WERI-Rb-1 (cell line): Measurements from ENCODE around the gene DEAF1.

Experiments
- DNase-seq: peaks from one replicate; pipeline ENCODE4 v3.0.0-alpha.2; 2020
- H3K27ac ChIP-seq: fragments of 250-450 bp; sonication (Bioruptor Pico); 2 replicates; pipeline ENCODE4 v1.5.1; 2020; ENCODE audit warnings: mild to moderate bottlenecking, moderate library complexity
- H3K27me3 ChIP-seq: fragments of 250-450 bp; sonication (Bioruptor Pico); 2 replicates; pipeline ENCODE4 v1.5.1; 2021; ENCODE audit warnings: mild to moderate bottlenecking, low read depth, moderate library complexity; ENCODE audit not compliant: insufficient read depth, severe bottlenecking
- H3K36me3 ChIP-seq: fragments of 250-450 bp; sonication (Bioruptor Pico); 2 replicates; pipeline ENCODE4 v1.5.1; 2020; ENCODE audit warnings: mild to moderate bottlenecking, moderate library complexity
- H3K4me3 ChIP-seq: 2 replicates; pipeline ENCODE4 v1.5.1; 2011; ENCODE audit warnings: low read depth, mild to moderate bottlenecking, control low read depth, low read length
- H3K9me3 ChIP-seq: fragments of 250-450 bp; sonication (Bioruptor Pico); 2 replicates; pipeline ENCODE4 v1.5.1; 2021; ENCODE audit warnings: mild to moderate bottlenecking, moderate library complexity; ENCODE audit not compliant: severe bottlenecking
- TF ChIP-seq, protein P1 (sequence below): IDR thresholded peaks from 2 replicates; pipeline ENCODE4 v1.5.1; 2011; ENCODE audit warnings: low read depth, mild to moderate bottlenecking, control low read depth, inconsistent platforms, low read length

Gene DEAF1

DNA sequence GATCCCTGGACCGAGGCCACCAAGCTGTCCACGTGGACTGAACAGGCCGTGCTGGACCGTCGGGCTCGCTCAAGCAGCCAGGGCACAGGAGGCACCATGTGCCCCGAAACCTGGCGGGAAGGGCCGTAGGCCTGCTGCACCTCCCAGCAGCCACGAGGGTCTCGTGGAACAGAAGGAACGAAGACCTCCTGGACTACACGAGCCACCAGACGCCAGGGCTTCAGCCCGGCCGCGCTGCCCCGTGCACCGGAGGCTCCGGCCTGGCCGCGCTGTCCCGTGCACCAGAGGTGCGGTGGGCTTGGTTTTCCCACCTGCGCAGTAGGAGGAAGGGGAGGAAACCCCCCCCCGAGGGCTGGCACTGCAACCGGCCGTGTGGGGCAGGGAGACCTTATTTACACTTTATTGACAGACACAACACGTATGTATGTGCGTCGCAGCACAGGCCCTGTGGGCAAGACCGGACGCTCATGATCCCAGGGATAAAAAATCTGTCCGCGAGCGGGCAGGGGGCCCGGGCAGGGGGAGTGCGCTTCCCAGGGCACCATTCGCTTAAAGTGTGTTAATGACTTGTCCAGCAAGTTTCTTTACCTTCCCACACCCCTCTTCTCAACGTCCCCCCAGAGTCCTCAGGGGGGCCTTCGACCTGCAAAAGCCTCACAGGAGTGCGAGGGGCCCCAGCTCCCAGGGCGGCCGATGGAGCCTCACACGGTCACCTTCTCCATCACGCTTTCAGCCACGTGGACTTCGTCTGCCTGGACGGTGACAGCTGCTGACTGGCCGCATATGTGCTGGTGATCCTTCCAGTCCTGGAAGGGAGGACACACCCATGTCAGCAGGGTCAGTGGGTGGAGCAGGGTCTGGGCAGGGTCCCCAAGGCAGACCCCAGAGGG lies 50.9 kb downstream of the DEAF1 start:
- TF ChIP-seq, protein P1, sequence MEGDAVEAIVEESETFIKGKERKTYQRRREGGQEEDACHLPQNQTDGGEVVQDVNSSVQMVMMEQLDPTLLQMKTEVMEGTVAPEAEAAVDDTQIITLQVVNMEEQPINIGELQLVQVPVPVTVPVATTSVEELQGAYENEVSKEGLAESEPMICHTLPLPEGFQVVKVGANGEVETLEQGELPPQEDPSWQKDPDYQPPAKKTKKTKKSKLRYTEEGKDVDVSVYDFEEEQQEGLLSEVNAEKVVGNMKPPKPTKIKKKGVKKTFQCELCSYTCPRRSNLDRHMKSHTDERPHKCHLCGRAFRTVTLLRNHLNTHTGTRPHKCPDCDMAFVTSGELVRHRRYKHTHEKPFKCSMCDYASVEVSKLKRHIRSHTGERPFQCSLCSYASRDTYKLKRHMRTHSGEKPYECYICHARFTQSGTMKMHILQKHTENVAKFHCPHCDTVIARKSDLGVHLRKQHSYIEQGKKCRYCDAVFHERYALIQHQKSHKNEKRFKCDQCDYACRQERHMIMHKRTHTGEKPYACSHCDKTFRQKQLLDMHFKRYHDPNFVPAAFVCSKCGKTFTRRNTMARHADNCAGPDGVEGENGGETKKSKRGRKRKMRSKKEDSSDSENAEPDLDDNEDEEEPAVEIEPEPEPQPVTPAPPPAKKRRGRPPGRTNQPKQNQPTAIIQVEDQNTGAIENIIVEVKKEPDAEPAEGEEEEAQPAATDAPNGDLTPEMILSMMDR, result no peak
- Histone ChIP-seq H3K4me3 (no peak overlapping the region), H3K27me3 (no peaks in the 10 kb centered on the region), H3K27ac (no peak overlapping the region), H3K9me3 (no peaks in the 10 kb centered on the region), H3K36me3 (peaks cover 45% of the 10 kb centered on the region)
- DNase-seq, result no peak

DNA sequence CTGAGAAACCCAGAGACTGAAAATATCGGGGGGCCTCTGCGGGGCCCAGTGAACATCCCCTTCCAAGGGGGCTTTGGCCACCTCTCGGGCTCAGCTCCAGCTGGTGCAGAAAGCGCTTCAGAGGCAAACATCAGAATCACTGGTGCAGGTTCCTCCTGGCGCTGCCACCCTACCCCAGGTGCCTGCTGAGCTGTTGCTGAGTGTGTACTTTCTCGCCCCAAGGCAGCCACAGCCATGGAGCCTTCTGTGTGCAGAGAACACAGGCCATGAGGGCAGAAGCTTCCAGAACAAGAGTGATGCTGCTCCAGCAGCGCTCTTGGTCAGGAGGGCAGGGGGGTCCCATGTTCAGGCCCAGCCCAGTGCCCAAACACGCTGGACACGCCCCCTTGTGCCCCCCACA lies 51.7 kb downstream of the DEAF1 start:
- Histone ChIP-seq H3K36me3 (peaks cover 47% of the 10 kb centered on the region), H3K9me3 (no peaks in the 10 kb centered on the region), H3K27ac (no peak overlapping the region), H3K4me3 (no peak overlapping the region), H3K27me3 (no peaks in the 10 kb centered on the region)
- no peak for DNase-seq
- TF ChIP-seq, protein P1, result no peak

DNA sequence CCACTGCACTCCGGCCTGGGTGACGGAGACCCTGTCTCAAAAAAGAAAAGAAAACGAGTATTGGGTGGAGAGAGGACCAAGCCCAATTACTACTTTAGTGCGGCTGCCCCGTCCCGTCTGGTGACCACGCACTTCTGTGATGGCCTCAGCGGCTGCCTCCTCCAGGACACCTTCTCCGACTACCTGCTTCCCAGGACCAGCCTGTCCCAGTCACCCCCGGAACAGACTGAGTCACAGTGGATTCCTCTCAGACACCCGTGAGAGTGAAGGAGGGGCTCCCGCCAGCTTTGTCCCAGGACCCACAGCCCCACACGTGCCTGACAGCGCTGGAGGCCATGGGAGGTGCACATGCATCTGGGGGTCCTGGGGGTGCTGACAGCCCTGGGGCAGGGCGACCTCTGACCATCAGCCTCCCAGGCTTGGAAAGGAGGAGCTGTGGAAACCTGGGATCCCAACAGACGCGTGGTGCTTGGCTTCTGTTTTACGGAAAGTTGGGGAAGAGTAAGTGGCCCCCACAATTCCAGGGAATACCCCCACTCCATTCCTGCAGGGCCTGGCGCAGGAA lies 53.1 kb downstream of the DEAF1 start:
- peaks cover 44% of the 10 kb centered on the region for H3K36me3 ChIP-seq
- no peak overlapping the region for H3K27ac ChIP-seq

DNA sequence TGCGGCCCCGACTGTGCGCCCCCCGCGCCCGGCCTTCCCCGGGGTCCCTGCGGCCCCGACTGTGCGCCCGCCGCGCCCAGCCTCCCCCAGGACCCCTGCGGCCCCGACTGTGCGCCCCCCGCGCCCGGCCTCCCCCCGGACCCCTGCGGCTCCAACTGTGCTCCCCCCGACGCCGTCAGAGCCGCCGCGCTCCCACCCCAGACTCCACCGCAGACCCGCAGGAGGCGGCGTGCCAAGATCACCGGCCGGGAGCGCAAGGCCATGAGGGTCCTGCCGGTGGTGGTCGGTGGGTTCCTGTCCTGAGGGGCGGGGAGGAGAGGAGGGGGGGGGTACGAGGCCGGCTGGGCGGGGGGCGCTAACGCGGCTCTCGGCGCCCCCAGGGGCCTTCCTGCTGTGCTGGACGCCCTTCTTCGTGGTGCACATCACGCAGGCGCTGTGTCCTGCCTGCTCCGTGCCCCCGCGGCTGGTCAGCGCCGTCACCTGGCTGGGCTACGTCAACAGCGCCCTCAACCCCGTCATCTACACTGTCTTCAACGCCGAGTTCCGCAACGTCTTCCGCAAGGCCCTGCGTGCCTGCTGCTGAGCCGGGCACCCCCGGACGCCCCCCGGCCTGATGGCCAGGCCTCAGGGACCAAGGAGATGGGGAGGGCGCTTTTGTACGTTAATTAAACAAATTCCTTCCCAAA lies 54.9 kb downstream of the DEAF1 start:
- Histone ChIP-seq H3K36me3 (peaks cover 38% of the 10 kb centered on the region), H3K9me3 (no peaks in the 10 kb centered on the region), H3K4me3 (no peak overlapping the region), H3K27me3 (no peaks in the 10 kb centered on the region), H3K27ac (no peak overlapping the region)
- TF ChIP-seq, protein P1, result no peak
- no peak for DNase-seq

More for the DNA sequence above, 53.1 kb downstream of the DEAF1 start:
- no peak for DNase-seq
- TF ChIP-seq, protein P1, result no peak
- H3K27me3 ChIP-seq, result no peaks in the 10 kb centered on the region
- no peaks in the 10 kb centered on the region for H3K9me3 ChIP-seq
- H3K4me3 ChIP-seq, result no peak overlapping the region

DNA sequence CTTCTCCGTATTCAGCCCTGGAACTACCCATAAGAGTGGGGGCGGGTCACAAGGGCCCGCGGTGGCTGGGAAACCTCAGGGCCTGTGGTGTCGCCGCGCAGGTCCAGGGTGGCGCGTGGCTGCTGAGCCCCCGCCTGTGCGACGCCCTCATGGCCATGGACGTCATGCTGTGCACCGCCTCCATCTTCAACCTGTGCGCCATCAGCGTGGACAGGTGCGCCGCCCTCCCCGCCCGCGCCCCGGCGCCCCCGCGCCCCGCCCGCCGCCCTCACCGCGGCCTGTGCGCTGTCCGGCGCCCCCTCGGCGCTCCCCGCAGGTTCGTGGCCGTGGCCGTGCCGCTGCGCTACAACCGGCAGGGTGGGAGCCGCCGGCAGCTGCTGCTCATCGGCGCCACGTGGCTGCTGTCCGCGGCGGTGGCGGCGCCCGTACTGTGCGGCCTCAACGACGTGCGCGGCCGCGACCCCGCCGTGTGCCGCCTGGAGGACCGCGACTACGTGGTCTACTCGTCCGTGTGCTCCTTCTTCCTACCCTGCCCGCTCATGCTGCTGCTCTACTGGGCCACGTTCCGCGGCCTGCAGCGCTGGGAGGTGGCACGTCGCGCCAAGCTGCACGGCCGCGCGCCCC lies 55.6 kb downstream of the DEAF1 start:
- no peak for DNase-seq
- TF ChIP-seq, protein P1, result no peak
- Histone ChIP-seq H3K27me3 (no peaks in the 10 kb centered on the region), H3K4me3 (no peak overlapping the region), H3K36me3 (peaks cover 37% of the 10 kb centered on the region), H3K27ac (peak overlapping the region; percentile 70), H3K9me3 (no peaks in the 10 kb centered on the region)
